ENCODE measurements around the gene STH.

The STH gene

GRCh38 chr17:45968732-45969131 is 30.3 kb upstream of the STH start:
- no peak for DNase-seq

DNA sequence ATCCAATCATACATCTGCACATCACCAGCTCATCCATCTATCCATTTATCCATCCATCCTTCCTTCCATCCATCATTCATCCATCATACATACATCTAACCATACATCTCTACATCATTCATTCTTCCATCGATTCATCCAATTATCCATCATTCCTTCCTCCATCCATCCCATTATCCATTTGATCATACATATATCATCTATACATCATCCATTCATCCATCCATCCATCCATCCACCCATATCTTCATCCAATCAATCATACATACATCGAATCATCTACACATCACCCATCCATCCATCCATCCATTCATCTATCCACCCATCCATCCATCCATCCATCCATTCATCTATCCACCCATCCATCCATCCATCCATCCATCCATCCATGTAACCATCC is 29.3 kb upstream of the STH start:
- DNase-seq: no peak

GRCh38 chr17:45970659-45971058 is 28.4 kb upstream of the STH start:
- no peak for DNase-seq

- no peak for DNase-seq
Observed at GRCh38 chr17:45971698-45972141, 27.3 kb upstream of the STH start.

GRCh38 chr17:45972531-45972930 is 26.5 kb upstream of the STH start:
- DNase-seq: no peak

- DNase-seq: no peak
Observed at GRCh38 chr17:45973099-45973780, 25.8 kb upstream of the STH start.

- DNase-seq: no peak
Observed at GRCh38 chr17:45973946-45974859, 24.8 kb upstream of the STH start.

DNA sequence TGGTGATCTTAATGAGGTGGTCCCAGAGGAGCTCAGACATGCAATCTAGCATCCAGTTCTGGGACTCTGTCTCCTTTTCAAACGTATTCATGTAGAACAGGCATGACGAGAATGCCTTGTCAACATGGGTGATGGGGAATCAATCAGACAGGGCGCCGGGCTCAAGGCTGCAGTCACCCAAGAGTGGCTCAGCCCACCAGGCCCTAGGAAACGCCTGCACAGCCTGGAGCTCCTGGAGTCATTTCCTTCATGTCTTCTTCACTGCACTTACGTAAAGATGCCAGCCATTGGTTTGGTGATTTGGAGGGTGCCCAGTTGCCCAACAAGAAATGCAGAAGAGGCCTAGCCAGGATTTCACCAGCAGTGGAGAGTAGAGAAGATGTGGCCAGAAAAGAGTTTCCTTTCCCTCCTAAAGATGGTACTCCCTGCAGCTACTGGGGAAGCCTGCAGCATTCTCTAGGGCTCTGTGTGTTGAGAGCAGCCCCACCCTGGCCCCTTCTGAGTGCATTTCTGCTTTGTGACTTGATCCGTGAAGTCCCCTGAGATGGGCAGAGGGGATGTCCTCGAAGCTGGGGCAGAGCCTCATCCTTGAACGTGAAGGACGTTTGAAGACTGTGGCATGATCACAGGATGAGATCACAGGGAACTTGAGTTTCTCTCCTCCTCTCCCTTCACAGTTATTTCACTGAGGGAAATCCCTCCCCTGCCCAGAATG is 24.0 kb upstream of the STH start:
- DNase-seq: no peak

DNA sequence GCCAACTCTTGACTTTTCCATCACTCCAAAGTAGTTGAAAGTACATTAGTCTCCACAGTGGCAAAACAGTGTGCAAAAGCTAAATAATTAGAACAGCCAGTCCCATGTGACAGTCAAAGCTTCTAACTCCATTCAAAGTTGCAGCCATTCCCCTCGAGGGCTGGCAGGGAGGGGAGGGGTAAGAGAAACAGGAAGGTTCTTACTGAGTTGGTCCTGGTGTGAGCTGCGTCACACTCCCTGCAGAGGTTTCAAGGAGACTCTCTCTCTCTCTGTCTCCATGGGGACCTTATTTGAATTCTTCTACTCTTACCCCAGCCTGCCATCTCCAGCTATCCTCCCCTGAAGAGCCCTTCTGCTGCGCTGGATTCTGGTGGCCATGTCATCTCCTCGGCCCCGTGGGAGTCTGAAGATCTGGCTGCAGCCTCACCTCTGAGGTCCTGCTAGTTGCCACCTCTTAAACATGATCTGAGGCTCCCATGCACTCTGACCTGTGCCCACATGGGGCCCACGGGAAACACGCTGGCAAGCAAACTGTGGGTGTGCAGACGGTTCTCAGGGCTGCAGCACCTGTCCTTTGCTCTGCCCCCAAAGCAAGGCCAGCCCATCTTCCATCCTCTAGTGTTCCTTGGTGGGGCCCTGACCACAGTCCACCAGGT is 23.3 kb upstream of the STH start:
- DNase-seq: no peak

DNA sequence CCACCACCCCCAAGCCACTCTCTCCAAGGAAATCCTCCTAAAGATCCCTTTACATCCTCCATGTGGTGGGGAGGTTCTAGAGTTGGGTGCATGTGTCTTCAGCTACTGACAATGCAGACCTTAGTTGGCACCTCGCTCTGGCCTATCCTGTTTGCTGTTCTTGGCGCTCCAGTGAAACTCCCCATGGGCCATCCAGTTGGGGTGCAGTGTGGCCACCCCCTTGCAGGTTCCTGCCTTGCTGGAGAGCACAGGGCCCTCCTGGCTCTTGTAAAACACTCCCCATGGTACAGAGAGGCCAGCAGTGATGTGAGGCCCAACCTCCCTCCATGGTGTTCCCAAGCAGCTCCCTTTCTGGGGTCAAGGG is 22.7 kb upstream of the STH start:
- no peak for DNase-seq

DNA sequence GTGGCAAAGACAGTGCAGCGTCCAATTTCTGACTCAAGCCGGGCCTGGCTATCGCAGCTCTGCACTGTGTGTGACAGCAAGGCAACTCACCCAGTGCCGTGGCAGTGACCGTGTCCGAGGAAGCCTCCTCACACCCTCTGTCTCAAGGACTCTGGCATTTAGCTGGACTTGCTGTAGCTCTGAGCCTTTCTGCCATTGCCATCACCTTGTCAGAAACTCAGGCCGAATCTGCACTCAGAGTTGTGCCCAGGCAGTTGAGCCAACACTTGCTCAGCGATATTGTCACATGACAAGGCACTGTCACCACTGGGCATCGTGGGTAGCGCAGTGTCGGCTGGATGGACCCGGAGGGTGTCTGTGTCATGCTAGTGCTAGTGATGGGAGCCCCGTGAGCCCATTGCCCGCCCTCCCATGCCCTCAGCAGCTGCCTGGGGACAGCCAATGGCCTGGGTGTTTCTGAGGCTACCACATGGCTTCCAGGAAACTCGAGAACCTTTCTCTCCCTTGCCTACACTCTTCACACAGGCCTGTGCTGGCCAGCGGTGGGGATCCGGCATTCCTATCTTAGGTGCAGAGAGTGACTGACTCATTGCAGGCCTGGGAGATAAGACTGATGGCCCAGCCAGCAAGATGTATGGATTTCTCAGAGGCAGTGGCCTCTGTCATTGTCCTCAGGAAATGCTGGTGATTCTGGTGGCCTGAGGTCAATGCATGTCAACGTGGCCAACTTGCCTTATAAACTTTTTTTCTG is 22.1 kb upstream of the STH start:
- DNase-seq: no peak

DNA sequence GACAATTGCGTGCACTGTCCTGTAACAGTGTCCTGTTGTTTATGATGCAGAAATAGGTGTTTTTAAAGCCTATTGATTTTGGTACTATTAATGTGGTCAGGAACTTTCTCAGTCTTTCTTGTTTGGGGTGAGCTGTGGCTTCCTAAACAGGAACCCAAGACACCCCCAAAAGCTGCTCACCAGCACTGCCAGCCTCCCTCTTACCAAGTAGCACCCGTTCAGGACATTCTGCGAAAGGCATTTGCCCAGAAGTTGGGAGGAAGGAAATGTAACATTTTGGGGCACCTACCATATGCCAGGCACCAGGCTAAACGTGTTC is 21.6 kb upstream of the STH start:
- DNase-seq: no peak

GRCh38 chr17:45977976-45978626 is 20.9 kb upstream of the STH start:
- DNase-seq: no peak

GRCh38 chr17:45979137-45979536 is 19.9 kb upstream of the STH start:
- no peak for DNase-seq

DNA sequence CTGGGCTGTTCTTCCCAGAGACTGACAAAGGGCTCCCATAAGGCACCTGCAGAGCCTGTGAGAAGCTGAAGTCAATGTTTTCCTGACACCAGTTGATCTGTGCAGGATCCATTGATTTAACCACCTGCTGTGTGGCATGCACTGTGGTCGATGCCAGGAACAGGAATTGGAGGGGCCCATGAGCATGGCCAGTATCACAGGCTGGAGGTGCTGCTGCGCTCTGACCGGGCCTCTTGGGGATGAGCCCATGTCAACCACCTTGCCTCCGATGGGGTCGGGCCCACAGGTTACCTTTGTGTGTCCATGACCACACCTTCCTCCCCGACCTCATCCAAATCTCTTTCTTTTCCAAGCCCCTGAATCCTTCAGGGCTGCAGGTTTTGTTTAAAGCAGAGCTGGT is 18.2 kb upstream of the STH start:
- no peak for DNase-seq

- DNase-seq: no peak
Observed at GRCh38 chr17:45981306-45981705, 17.7 kb upstream of the STH start.

DNA sequence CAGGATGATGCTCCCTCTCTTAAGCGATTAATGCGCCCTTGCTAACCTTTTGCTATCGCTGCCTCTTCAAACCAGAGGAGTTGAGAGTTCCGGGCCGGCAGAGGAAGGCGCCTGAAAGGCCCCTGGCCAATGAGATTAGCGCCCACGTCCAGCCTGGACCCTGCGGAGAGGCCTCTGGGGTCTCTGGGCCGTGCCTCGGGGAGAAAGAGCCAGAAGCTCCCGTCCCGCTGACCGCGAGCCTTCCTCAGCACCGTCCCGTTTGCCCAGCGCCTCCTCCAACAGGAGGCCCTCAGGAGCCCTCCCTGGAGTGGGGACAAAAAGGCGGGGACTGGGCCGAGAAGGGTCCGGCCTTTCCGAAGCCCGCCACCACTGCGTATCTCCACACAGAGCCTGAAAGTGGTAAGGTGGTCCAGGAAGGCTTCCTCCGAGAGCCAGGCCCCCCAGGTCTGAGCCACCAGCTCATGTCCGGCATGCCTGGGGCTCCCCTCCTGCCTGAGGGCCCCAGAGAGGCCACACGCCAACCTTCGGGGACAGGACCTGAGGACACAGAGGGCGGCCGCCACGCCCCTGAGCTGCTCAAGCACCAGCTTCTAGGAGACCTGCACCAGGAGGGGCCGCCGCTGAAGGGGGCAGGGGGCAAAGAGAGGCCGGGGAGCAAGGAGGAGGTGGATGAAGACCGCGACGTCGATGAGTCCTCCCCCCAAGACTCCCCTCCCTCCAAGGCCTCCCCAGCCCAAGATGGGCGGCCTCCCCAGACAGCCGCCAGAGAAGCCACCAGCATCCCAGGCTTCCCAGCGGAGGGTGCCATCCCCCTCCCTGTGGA is 16.0 kb upstream of the STH start:
- DNase-seq: no peak

GRCh38 chr17:45983614-45984310 is 15.3 kb upstream of the STH start:
- no peak for DNase-seq

DNA sequence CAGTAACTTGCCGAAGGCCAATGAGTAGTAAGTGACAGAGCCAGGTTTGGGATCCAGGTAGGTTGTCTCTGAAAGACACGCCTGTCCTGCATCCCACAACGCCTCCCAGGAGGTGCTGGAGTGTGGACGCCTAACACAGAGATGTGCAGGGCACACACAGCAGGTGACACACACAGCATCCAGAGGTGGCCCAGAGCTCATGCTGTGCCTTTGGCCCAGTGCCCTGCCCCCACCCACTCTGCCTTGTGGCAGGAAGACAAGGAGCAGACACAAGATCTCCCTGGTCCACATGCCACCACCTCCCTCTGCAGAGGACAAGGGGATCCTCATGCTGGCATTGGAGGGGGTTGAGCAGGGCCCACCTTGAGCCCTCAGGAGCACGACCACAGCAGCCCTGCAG is 14.7 kb upstream of the STH start:
- no peak for DNase-seq

DNA sequence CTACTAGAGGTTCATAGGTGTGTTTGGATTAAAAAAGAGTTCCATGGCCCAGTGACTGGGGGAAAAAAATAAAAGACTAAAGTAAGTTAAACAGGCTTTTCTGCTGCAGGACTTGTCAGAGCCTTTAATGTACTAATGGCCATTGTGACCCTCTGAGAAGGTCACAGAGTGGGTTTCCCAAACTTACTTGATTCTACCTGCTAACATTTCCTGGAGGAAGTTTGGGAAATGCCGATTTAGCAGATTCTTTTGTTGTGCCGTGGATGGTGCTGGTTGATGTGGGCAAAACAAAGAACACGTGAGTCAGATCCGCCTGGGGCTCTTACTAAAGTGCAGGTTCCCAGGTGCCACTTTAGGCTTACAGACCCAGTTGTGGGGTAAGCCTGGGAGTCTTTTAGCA is 13.6 kb upstream of the STH start:
- no peak for DNase-seq

- DNase-seq: no peak
Observed at GRCh38 chr17:45986056-45986455, 13.0 kb upstream of the STH start.

Measured in NCI-H524 treated with DMSO at 0.1 percent for 48 hours (cell line).